Measurements from ENCODE around the gene MYH14. TPM values are rescaled to one million over a fixed set of nuclear protein-coding genes. Genes with fewer than 3 reads are reported as not detected.

MYH14 gene
- polyA plus RNA-seq, 1 donor from 2014 or later, result not detected

DNA sequence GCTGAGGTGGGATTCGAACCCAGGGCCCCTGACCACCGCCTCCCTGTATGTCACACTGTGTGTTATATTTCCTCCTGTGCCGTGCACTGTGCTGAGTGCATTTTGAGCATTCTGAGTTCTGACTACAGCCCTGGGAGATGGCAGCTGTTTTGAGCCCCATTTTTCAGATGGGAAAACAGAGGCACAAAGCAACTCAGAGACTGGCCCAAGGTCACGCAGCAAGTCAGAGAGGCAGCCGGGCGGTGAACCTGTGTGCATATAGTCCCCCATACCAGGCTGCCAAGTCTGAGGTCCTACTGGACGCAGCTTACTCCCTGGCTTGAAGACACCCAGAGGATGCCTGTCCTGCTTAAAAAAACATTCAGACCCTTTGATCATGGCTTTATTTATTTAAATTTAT lies 17.7 kb downstream of the MYH14 start:
- no peaks in the 10 kb centered on the region for H3K9me3 ChIP-seq (ENCODE audit: low read length)
- H3K9me2 ChIP-seq (ENCODE audit: insufficient read depth, low read length), result no peaks in the 10 kb centered on the region
- H2AFZ ChIP-seq (ENCODE audit: low read depth, low read length), result no peak overlapping the region
- H3K36me3 ChIP-seq (ENCODE audit: insufficient read depth, low read length), result no peaks in the 10 kb centered on the region
- H4K20me1 ChIP-seq (ENCODE audit: insufficient read depth), result no peaks in the 10 kb centered on the region
- no peaks in the 10 kb centered on the region for H3K27me3 ChIP-seq (ENCODE audit: insufficient read depth, low read depth, low read length)
- H3K9ac ChIP-seq (ENCODE audit: low read length), result no peak overlapping the region
- no peaks in the 10 kb centered on the region for H3F3A ChIP-seq (ENCODE audit: insufficient read depth, low read length, poor library complexity, severe bottlenecking)
- H3K27ac ChIP-seq (ENCODE audit: low read length), result no peak overlapping the region
- TF ChIP-seq MXI1 (conservative IDR thresholded peaks at IDR 0.05; ENCODE audit: poor library complexity, severe bottlenecking), result no peak
- TF ChIP-seq POLR2AphosphoS5 (IDR thresholded peaks at IDR 0.05), result no peak
- TF ChIP-seq RAD21 (conservative IDR thresholded peaks at IDR 0.05), result no peak
- no peak for TF ChIP-seq TAF1 (IDR thresholded peaks at IDR 0.05; ENCODE audit: low read depth)
- no peak for TF ChIP-seq EZH2 (IDR thresholded peaks at IDR 0.05; ENCODE audit: borderline replicate concordance, insufficient read depth, low read length, poor library complexity, severe bottlenecking)
- TF ChIP-seq, protein P1, sequence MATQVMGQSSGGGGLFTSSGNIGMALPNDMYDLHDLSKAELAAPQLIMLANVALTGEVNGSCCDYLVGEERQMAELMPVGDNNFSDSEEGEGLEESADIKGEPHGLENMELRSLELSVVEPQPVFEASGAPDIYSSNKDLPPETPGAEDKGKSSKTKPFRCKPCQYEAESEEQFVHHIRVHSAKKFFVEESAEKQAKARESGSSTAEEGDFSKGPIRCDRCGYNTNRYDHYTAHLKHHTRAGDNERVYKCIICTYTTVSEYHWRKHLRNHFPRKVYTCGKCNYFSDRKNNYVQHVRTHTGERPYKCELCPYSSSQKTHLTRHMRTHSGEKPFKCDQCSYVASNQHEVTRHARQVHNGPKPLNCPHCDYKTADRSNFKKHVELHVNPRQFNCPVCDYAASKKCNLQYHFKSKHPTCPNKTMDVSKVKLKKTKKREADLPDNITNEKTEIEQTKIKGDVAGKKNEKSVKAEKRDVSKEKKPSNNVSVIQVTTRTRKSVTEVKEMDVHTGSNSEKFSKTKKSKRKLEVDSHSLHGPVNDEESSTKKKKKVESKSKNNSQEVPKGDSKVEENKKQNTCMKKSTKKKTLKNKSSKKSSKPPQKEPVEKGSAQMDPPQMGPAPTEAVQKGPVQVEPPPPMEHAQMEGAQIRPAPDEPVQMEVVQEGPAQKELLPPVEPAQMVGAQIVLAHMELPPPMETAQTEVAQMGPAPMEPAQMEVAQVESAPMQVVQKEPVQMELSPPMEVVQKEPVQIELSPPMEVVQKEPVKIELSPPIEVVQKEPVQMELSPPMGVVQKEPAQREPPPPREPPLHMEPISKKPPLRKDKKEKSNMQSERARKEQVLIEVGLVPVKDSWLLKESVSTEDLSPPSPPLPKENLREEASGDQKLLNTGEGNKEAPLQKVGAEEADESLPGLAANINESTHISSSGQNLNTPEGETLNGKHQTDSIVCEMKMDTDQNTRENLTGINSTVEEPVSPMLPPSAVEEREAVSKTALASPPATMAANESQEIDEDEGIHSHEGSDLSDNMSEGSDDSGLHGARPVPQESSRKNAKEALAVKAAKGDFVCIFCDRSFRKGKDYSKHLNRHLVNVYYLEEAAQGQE (IDR thresholded peaks at IDR 0.05; ENCODE audit: borderline replicate concordance), result no peak
- no peak for TF ChIP-seq CTCF (IDR thresholded peaks at IDR 0.05; ENCODE audit: poor library complexity, severe bottlenecking)
- no peak for TF ChIP-seq EP300 (conservative IDR thresholded peaks at IDR 0.05; ENCODE audit: poor library complexity, severe bottlenecking)
- no peak for TF ChIP-seq SMC3 (conservative IDR thresholded peaks at IDR 0.05; ENCODE audit: poor library complexity)
- no peak overlapping the region for H3K4me2 ChIP-seq (ENCODE audit: low read length)
- no peaks in the 10 kb centered on the region for H3K79me2 ChIP-seq (replicated peaks; ENCODE audit: insufficient read depth, low read length)
- no peak overlapping the region for H3K4me3 ChIP-seq (ENCODE audit: low read length)

GRCh38 chr19:50222691-50223438 lies 19.4 kb downstream of the MYH14 start:
- Histone ChIP-seq H3K9me3 (ENCODE audit: low read length) (no peaks in the 10 kb centered on the region), H3K9me2 (ENCODE audit: insufficient read depth, low read length) (no peaks in the 10 kb centered on the region), H3K9ac (ENCODE audit: low read length) (no peak overlapping the region), H3K36me3 (ENCODE audit: insufficient read depth, low read length) (no peaks in the 10 kb centered on the region), H4K20me1 (ENCODE audit: insufficient read depth) (no peaks in the 10 kb centered on the region), H3K79me2 (replicated peaks; ENCODE audit: insufficient read depth, low read length) (no peaks in the 10 kb centered on the region), H2AFZ (ENCODE audit: low read depth, low read length) (no peak overlapping the region), H3F3A (ENCODE audit: insufficient read depth, low read length, poor library complexity, severe bottlenecking) (no peaks in the 10 kb centered on the region), H3K27ac (ENCODE audit: low read length) (no peak overlapping the region), H3K4me2 (ENCODE audit: low read length) (no peak overlapping the region), H3K4me3 (ENCODE audit: low read length) (no peak overlapping the region), H3K27me3 (ENCODE audit: insufficient read depth, low read depth, low read length) (no peaks in the 10 kb centered on the region)
- no peak for TF ChIP-seq SMC3 (conservative IDR thresholded peaks at IDR 0.05; ENCODE audit: poor library complexity)
